Esophagus squamous epithelium (tissue), 5 donors: ENCODE results near the gene RIPOR1. TPM values are rescaled to one million over a fixed set of nuclear protein-coding genes. Genes with fewer than 3 reads are reported as not detected.

ENCODE experiments used
- DNase-seq: peaks from one replicate; lab custom pipeline; 2025; lab: John Stamatoyannopoulos, UW
- H3K27ac ChIP-seq, 4 donors: fragments of 200-600 bp; sonication (generic); one replicate each; pipeline ENCODE4 v1.5.1; 2016 to 2019; ENCODE audit warnings: mild to moderate bottlenecking in 1 of 4
- H3K27me3 ChIP-seq, 4 donors: fragments of 200-600 bp; sonication (generic); 1 replicate in 3 of 4; 2 replicates in 1 of 4; pipeline versions ENCODE4 v1.5.1 to v1.6.0; 2017 to 2021; ENCODE audit warnings: antibody characterized with exemption in 1 of 4
- H3K36me3 ChIP-seq, 3 donors: fragments of 200-600 bp; sonication (generic); one replicate each; pipeline ENCODE4 v1.5.1; 2016 to 2019
- H3K4me1 ChIP-seq, 3 donors: fragments of 200-600 bp; sonication (generic); one replicate each; pipeline ENCODE4 v1.5.1; 2017 to 2019
- H3K4me3 ChIP-seq, 4 donors: fragments of 200-600 bp; sonication (generic); 1 replicate in 3 of 4; 2 replicates in 1 of 4; pipeline ENCODE4 v1.5.1; 2016 to 2019; ENCODE audit warnings: mild to moderate bottlenecking in 2 of 4, moderate library complexity in 1 of 4
- H3K9me3 ChIP-seq, 3 donors: fragments of 200-600 bp; sonication (generic); one replicate each; pipeline ENCODE4 v1.5.1; 2016 to 2019
- POLR2A ChIP-seq, 4 donors: fragments of 450-650 bp; IDR thresholded peaks; one replicate each; pipeline ENCODE4 v1.6.1; 2017; ENCODE audit warnings: antibody characterized with exemption in 4 of 4, mild to moderate bottlenecking in 4 of 4, moderate library complexity in 3 of 4
- WGBS, 2 donors: methylation state at CpG; one replicate each; pipeline ENCODE4 v1.1.5; 2018; 5-methylcytosine and 5-hydroxymethylcytosine counted together
- intact Hi-C: fragments of 100-400 bp; cut with DNase I; formaldehyde crosslinking; loops from one replicate; pipeline ENCODE4 v1.15.0; 2022
- total RNA-seq, 4 donors: library from RNA; depleted of rRNA; stranded (reverse); fragments of >200 nt; gene quantifications; one replicate each; pipeline ENCODE4 v1.1.0, GENCODE V29; 2016
- TF ChIP-seq, protein P1 (sequence below), 6 experiments: fragments of 450-650 bp in 4 of 6; fragments of 200-600 bp in 2 of 6; sonication (generic) in 2 of 6; IDR thresholded peaks; one replicate each; pipeline ENCODE4 v1.5.1; 2016 to 2019; ENCODE audit warnings: antibody characterized with exemption in 6 of 6, mild to moderate bottlenecking in 4 of 6, moderate library complexity in 4 of 6
- donor health status: DM: yes; HTN: yes; CAD: no.

The RIPOR1 gene, protein sequence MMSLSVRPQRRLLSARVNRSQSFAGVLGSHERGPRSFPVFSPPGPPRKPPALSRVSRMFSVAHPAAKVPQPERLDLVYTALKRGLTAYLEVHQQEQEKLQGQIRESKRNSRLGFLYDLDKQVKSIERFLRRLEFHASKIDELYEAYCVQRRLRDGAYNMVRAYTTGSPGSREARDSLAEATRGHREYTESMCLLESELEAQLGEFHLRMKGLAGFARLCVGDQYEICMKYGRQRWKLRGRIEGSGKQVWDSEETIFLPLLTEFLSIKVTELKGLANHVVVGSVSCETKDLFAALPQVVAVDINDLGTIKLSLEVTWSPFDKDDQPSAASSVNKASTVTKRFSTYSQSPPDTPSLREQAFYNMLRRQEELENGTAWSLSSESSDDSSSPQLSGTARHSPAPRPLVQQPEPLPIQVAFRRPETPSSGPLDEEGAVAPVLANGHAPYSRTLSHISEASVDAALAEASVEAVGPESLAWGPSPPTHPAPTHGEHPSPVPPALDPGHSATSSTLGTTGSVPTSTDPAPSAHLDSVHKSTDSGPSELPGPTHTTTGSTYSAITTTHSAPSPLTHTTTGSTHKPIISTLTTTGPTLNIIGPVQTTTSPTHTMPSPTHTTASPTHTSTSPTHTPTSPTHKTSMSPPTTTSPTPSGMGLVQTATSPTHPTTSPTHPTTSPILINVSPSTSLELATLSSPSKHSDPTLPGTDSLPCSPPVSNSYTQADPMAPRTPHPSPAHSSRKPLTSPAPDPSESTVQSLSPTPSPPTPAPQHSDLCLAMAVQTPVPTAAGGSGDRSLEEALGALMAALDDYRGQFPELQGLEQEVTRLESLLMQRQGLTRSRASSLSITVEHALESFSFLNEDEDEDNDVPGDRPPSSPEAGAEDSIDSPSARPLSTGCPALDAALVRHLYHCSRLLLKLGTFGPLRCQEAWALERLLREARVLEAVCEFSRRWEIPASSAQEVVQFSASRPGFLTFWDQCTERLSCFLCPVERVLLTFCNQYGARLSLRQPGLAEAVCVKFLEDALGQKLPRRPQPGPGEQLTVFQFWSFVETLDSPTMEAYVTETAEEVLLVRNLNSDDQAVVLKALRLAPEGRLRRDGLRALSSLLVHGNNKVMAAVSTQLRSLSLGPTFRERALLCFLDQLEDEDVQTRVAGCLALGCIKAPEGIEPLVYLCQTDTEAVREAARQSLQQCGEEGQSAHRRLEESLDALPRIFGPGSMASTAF
- total RNA-seq = 10 to 100 TPM in 3 of 4 donors, 1 to 10 TPM in 1; 6.6 to 24.0 (median 15.6) TPM

DNA sequence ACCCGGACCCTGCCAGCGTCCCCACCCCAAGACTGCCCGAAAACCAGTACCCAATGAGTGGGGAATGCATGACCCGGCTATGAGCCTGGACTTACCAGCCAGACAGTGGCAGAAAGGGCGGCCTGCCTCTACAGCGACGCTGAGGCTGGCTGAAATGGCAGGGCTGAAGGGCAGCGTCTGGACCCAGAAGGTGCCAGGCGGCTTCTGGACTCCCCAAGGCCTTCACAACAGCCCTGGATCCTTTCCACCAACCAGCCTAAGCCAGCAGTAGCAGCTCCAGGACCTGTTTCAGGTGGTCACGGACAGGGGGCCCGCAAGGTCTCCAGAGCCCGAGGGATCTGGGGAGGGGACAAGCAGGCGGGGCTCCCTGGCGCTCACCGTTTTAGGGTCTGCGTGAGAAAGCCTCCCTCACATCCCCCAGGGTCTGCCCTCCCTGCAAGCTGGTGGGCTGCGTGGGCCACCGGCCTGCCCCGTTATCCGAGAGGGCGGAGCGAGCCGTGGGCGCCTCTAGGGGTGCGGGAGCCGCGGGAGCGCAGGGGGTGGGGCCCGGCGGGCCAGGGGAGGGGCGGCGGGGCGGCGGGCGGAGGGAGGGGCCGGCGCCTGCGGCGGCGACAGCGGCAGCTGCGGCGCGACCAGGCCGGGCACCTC is at the start of gene RIPOR1:
Gene RIPOR1 (plus strand): TSS at position 608 of the 648 bp plus-strand sequence. CDS start 9,618 bp downstream, outside the sequence.
- DNase-seq = no peak
- Histone ChIP-seq H3K4me3 (peak within 1 kb of the TSS; percentile 53 to 87 (median 66)), H3K27me3 (peaks cover 0 to 33% (median 0%) of the 10 kb centered on the region in 4 donors), H3K36me3 (no peaks in the 10 kb centered on the region), H3K27ac (peak within 1 kb of the TSS; percentile 79 to 92 (median 86)), H3K4me1 (peaks cover 19 to 54% (median 20%) of the 10 kb centered on the region in 3 donors), H3K9me3 (no peaks in the 10 kb centered on the region)
- TF ChIP-seq, protein P1, sequence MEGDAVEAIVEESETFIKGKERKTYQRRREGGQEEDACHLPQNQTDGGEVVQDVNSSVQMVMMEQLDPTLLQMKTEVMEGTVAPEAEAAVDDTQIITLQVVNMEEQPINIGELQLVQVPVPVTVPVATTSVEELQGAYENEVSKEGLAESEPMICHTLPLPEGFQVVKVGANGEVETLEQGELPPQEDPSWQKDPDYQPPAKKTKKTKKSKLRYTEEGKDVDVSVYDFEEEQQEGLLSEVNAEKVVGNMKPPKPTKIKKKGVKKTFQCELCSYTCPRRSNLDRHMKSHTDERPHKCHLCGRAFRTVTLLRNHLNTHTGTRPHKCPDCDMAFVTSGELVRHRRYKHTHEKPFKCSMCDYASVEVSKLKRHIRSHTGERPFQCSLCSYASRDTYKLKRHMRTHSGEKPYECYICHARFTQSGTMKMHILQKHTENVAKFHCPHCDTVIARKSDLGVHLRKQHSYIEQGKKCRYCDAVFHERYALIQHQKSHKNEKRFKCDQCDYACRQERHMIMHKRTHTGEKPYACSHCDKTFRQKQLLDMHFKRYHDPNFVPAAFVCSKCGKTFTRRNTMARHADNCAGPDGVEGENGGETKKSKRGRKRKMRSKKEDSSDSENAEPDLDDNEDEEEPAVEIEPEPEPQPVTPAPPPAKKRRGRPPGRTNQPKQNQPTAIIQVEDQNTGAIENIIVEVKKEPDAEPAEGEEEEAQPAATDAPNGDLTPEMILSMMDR (IDR thresholded peaks at IDR 0.05) = no peak
- no peak for TF ChIP-seq POLR2A (IDR thresholded peaks at IDR 0.05)
- WGBS, 2 donors = 38% methylated on average over 2 of the region's 45 CpGs; no CpG with 5 or more reads in 1 of the 2 donors
- intact Hi-C loops = no loop called here

DNA sequence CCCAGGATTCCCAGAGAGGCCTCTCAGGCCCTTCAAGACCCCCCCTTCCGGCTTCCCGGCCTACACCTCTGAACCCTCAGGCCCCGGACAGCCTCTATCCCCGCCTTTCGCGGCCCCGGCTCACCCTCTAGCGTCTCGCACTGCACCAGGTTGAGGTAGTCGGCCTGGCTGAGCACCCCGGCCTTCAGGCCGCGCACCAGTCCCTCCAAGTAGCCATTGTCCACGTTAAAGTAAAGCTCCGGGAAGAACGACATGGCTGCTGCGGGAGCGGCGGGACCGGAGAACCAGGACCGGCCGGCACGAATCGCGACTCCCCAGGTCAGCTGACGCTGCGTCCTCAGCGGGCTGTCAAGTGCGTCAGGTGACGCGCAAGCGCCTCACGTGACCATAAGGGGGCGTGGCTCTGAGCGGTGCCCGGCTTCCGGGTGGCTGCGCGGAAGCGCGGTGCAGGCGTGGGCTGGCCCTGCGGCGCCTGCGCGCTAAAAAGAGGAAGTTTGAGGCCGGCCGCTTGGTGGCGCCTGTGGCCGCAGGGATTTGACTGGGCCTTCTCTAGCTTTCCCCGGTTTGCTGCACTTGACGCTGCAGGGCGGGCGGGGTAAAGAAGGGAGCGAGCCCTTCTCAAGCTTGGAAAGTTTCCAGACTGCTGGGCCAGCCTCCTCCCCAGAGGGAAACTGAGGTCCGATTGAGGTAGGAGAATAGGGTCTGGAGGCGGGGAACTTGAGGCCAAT is 47.6 kb upstream of the RIPOR1 start, which contains the start of gene ATP6V0D1:
Gene ATP6V0D1 (minus strand): TSS at position 325 of the 728 bp plus-strand sequence. CDS start 71 bp downstream, at position 254.
- Histone ChIP-seq H3K9me3 (no peaks in the 10 kb centered on the region), H3K27ac (peak within 1 kb of the TSS; percentile 87 to 97 (median 96)), H3K4me1 (peaks cover 26 to 72% (median 42%) of the 10 kb centered on the region in 3 donors), H3K27me3 (no peaks in the 10 kb centered on the region), H3K4me3 (peak within 1 kb of the TSS; percentile 80 to 97 (median 89)), H3K36me3 (peaks cover 0 to 18% (median 0%) of the 10 kb centered on the region in 3 donors)
- WGBS, 2 donors = 0% methylated on average over 6 to 8 of the region's 57 CpGs
- intact Hi-C loops = no loop called here
- peak; percentile 84 for DNase-seq
- TF ChIP-seq, protein P1 (IDR thresholded peaks at IDR 0.05) = peak; percentile 79 to 98 (median 96)
- peak in 3 of 4 donors; percentile 67 to 90 (median 71) for TF ChIP-seq POLR2A (IDR thresholded peaks at IDR 0.05)

DNA sequence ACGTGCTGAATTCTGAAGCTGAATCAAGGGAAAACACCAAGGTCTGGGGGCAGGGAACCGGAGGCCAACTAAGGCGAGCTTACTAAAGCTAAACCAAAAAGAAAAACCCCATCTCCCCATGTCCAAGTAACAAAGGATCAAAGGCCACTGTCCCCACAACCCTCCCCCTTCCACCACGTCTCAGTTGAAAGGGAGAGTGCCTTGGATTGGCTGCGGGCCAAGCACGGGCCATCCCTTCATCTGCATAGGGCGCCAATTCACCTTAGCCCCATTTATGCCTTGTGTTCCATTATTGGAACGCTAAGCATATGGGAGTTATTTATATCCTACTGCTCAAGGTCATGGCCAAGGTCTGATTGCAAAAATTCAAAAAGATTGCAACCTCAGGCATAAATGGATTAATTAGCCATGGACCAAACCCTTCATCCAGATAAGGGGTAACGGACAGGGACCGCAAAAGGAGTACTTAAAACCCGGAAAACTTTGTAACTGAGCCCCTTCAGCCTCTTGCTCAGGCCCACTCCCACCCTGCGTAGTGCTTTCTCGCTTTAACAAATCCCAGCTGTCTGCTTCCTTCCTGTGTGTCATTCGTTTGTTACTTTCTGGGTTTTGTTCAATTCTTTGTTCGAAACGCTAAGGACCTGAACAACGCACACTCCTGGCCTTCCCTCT is 46.9 kb upstream of the RIPOR1 start:
- intact Hi-C loops = no loop called here
- H3K36me3 ChIP-seq = peaks cover 0 to 25% (median 0%) of the 10 kb centered on the region in 3 donors
- peak overlapping the region; percentile 80 to 97 (median 89) for H3K4me3 ChIP-seq
- no peak for DNase-seq
- no peaks in the 10 kb centered on the region for H3K27me3 ChIP-seq
- TF ChIP-seq, protein P1 (IDR thresholded peaks at IDR 0.05) = no peak
- TF ChIP-seq POLR2A (IDR thresholded peaks at IDR 0.05) = no peak
- WGBS, 2 donors = 3 to 7% methylated on average over 17 of the region's 17 CpGs
- H3K4me1 ChIP-seq = peaks cover 25 to 65% (median 38%) of the 10 kb centered on the region in 3 donors
- peak overlapping the region; percentile 69 to 97 (median 92) for H3K27ac ChIP-seq
- H3K9me3 ChIP-seq = no peaks in the 10 kb centered on the region
